Measurements from ENCODE around the gene AARSD1.
"Not testable (repeated sequence)": the region's sequence is repeated elsewhere in the genome, so short reads cannot be mapped to it uniquely, and the experiment has no call there.

Gene AARSD1

GRCh38 chr17:42920922-42921321, 43.3 kb downstream of the AARSD1 start:
- DNase-seq (ENCODE audit: insufficient read length, low spot score), result no peak
- FAIRE-seq, result no peak

DNA sequence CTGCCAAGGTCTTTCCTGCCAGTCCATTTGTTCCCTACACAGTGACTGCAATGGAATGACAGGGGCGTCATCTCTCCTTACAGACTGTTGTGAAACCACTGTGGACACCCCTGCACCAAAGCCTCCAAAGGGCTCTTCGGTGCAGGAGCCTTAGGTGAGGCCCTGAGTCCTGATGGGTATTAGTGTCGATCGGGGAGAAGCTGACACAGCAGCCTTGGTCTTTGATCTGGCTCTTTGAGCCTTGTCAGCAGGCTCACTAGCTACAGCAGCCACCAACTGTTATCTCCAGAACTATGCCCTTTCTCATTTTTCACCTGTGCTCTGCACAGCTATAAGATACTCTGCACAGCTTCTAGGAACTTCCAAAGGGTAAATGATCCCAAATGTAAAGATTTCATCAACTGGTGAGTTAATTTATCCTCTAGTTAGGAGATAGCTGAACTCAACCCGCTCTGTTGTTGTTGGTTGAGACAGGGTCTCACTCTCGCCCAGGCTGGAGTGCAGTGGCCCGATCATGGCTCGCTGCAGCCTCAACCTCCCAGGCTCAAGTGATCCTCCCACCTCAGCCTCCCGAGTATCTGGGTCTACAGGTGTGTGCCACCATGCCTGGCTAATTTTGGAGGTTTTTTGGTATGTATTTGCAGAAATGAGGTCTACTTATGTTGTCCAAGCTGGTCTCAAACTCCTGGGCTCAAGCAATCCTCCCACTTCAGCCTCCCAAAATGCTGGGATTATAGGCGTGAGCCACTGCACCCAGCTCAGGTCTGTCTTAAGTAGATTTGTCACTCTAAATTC, 44.0 kb downstream of the AARSD1 start:
- DNase-seq (ENCODE audit: insufficient read length, low spot score), result no peak
- no peak for FAIRE-seq

DNA sequence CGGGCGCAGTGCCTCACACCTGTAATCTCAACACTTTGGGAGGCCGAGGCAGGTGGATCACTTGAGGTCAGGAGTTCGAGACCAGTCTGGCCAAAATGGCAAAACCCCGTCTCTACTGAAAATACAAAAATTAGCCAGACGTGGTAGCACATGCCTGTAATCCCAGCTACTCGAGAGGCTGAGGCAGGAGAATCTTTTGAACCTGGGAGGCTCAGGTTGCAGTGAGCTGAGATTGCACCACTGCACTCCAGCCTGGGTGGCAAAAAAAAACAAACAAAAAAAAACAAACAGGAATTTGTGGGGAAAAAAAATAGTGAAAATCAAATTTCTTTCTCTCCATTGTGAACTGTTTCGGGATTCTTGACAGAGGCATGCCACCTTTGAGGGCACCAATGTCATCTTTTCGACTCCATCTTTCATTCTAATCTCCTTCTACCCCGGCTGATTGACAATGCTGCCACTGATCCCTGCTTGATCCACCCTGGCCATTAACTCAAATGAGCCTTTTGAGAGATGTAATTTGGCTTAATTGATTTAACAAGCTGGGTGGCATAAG, 44.7 kb downstream of the AARSD1 start:
- FAIRE-seq, result not testable (repeated sequence)

DNA sequence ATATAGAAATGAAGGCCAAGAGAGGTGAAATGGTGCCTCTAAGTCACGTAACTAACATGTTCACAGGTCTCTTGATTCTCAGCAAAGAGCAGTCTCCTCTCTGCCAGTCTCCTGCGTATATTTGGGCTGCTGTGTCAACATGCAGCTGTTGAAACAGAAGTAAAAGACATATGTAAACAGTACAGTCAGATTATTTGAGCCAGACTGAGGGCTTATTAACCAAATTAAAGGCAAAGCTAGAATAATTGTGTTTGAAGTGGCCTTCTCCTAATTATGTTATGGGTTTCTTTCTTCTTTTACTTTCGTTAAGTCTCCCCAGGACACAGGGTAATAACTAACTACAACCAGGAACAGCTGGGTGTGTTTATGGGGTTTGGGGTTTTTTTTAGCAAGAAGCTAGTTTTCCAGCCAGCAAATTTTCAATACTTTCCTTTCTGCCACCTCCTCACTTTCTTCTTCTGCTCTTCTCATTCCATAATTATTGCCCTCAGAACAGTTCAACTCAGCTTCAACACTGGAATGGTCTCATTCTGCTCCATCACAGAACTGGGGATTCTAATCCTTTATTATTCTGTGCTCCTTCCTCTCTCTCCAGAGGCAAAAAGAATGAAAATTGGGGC, 45.2 kb downstream of the AARSD1 start:
- DNase-seq (ENCODE audit: insufficient read length, low spot score) (no peak), FAIRE-seq (no peak)

More for the DNA sequence above, 44.7 kb downstream of the AARSD1 start:
- DNase-seq (ENCODE audit: insufficient read length, low spot score), result not testable (repeated sequence)

DNA sequence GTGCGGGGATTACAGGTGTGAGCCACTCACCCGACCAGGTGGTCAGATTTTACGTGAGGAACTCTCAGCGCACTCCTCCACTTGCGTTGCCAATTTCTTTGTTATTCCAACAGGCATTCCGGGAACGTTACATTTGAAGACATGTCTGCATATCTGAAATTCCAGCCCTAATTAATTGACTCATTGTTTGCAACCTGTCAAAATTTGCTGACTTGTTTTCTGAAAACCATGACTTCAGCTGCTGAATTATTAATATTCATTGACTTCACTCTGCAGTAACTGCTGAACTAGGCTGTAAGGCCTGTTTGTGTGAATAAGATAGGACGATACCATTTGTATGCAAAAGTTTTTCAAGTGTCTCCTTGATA, 47.0 kb downstream of the AARSD1 start:
- DNase-seq (ENCODE audit: insufficient read length, low spot score), result no peak
- FAIRE-seq, result no peak

DNA sequence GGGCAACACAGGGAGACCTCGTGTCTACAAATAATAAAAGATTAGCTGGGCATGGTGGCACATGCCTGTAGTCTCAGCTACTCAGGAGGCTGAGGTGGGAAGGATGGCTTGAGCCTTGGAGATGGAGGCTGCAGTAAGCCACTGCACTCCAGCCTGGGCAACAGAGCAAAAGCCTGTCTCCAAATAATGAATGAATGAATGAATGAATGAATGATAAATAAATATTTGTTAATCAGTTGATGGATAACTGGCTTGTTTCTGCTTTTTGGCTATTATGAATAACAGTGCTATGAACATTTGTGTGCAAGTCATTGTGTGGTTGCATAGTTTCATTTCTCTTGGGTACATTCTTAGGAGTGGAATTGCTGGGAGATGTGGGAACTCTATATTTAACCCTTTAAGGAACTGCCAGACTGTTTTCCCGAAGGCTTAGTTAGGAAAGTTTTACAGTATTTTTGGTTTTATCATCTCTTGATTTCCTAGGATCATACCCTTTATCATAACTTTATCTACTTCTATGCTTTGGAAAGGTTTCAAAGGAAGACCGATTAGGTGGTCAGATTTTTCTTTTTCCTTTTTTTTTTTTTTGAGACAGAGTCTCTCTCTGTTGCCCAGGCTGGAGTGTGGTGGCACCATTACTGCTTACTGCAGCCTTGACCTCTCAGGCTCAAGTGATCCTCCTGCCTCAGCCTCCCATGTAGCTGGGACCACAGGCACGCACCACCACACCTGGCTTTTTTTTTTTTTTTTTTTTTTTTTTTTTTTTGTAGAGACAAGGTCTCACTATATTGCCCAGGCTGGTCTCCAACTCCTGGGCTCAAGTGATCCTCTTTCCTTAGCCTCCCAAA, 47.6 kb downstream of the AARSD1 start:
- not testable (repeated sequence) for FAIRE-seq

GRCh38 chr17:42915288-42915687, 49.0 kb downstream of the AARSD1 start:
- not testable (repeated sequence) for FAIRE-seq; DNase-seq (ENCODE audit: insufficient read length, low spot score)

More for the DNA sequence above, 47.6 kb downstream of the AARSD1 start:
- not testable (repeated sequence) for DNase-seq (ENCODE audit: insufficient read length, low spot score)

DNA sequence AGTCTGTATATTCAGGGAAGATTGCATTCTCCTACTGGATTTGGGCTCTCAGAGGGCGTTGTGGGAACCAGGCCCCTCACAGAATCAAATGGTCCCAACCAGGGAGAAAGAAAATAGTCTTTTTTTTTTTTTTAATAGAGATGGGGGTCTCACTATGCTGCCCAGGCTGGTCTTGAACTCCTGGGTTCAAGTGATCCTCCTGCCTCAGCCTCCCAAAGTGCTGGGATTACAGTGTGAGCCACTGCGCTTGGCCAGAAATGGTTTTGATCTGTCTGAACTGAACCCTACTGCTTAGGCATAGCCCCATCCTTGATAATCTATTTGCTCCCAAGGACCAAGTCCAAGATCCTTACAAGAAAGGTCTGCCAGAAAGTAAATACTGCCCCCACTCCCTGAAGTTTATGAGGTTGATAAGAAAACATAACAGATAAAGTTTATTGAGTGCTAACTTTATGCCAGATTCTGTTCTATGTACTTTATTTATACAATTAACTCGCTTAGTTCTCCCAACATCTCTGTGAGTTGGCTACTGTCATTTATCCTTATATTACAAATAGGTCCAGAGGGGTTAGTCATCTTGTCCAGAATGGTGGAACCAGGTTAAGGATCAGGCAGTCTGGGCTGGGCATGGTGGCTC, 50.2 kb downstream of the AARSD1 start:
- DNase-seq (ENCODE audit: insufficient read length, low spot score) (no peak), FAIRE-seq (no peak)

DNA sequence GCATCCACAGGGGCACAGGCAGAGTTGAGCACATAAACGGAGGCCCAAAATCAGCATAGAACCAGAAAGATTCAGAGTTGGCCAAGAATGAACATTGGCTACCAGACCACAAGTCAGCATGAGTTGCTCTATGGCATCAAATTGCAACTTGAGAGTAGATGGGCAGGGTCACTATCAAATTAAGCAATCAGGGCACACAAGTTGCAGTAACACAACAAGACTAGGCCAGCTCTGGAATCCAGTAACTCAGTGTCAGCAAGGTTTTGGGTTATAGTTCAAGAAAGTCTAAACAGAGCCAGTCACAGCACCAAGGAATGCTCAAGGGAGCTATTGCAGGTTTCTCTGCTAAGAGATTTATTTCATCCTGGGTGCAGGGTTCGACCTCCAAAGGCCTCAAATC, 50.7 kb downstream of the AARSD1 start:
- DNase-seq (ENCODE audit: insufficient read length, low spot score) (no peak), FAIRE-seq (peak; percentile 63)

GRCh38 chr17:42908872-42909700, 55.2 kb downstream of the AARSD1 start:
- FAIRE-seq (peak; percentile 26), DNase-seq (ENCODE audit: insufficient read length, low spot score) (no peak)

DNA sequence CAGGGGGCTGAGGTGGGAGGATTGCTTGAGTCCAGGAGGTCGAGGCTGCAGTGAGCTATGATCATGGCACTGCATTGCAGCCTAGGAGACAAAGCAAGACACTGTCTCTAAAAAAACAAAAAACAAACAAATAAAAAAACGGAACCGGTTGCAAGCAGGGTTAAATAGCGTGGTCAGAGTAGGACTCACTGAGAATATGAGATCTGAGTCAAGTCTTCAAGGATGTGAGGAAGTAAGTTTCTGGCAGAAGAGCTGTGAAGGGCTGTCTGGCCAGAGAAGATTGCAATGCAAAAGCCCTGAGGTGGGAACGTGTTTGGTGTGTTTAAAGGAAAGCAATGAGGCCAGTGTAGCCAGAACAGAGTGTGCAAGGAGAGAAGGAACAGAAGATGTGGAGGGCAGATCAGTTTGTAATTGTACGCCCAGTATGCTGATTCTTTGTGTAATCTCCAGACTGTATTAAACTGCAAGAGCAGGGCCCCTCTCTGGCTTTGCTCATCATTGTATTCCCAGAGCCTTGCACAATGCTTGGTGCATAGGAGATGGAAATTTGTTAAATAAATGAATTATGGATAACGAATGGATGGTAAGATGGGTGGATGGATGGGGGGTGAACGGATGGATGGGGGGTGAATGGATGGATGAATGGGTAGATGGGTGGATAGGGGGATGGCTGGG, 57.3 kb downstream of the AARSD1 start:
- FAIRE-seq, result no peak
- no peak for DNase-seq (ENCODE audit: insufficient read length, low spot score)

GRCh38 chr17:42904110-42904469, 60.2 kb downstream of the AARSD1 start:
- FAIRE-seq, result peak; percentile 65
- no peak for DNase-seq (ENCODE audit: insufficient read length, low spot score)

GRCh38 chr17:42901535-42902229, 62.6 kb downstream of the AARSD1 start:
- DNase-seq (ENCODE audit: insufficient read length, low spot score) (no peak), FAIRE-seq (no peak)

Measured in HTR-8/SVneo (cell line).